NCI-H1417 treated with DMSO at 0.1 percent for 48 hours (cell line): Measurements from ENCODE around the gene ACSM5.
"Not testable (repeated sequence)": the region's sequence is repeated elsewhere in the genome, so short reads cannot be mapped to it uniquely, and the experiment has no call there.

Source experiments
- DNase-seq: peaks from one replicate; lab custom pipeline; 2025; lab: John Stamatoyannopoulos, UW

ACSM5 gene

DNA sequence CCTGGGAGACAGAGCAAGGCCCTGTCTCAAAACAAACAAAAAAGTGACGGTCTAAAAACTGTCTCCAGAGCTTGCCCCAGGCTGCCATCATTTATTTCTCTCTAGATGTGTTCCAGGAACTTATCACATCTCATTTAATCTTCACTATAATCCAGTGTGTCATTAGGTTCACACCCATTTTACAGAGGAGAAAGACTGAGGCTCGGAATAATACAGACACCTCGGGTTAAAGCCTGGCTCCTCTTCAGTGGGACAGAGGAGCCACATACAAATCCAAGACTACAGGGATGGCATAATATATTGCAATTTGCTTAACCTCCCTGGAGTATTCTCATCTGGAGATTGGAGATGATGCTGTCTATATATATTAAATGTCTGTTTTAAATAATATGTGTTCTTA, 10.7 kb upstream of the ACSM5 start:
- no peak for DNase-seq

DNA sequence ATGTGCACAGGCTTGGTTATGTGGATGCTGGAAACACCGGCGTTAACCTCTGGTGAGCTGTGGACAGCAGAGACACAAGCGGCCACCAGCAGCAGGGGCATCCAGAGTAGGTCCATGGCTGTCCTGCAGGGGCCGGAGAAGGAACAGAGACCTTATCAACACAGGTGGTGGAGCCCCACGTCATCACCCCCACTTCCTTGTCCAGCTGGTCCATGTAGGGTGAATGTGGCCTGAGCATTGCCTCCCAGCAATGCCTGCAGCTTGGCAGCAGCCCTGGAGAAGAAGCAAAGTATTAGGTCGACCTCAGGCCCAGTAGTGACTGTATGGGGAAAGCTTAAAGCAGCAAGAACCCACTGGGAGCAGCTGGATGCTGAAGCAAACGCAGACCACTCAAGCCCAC, 10.1 kb upstream of the ACSM5 start:
- no peak for DNase-seq

DNA sequence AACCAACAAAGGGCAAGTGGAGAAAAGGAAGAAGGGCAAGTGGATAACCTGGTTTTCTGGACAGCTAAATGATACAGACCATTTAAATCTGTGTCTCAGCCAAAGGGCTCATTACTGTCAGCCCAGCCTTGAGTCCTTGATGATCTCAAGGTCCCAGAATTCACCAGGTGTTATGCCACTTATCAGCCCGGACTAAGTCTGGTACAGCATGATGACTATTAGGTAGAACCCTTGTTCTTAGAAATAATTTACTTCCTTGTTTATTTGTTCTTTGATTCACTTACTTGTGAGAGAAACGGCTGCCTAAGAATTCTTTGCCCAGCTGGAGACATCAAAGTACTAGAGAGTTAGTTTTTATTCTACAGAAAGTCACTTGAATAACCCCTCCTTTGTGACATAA, 8.3 kb upstream of the ACSM5 start:
- DNase-seq, result no peak

DNA sequence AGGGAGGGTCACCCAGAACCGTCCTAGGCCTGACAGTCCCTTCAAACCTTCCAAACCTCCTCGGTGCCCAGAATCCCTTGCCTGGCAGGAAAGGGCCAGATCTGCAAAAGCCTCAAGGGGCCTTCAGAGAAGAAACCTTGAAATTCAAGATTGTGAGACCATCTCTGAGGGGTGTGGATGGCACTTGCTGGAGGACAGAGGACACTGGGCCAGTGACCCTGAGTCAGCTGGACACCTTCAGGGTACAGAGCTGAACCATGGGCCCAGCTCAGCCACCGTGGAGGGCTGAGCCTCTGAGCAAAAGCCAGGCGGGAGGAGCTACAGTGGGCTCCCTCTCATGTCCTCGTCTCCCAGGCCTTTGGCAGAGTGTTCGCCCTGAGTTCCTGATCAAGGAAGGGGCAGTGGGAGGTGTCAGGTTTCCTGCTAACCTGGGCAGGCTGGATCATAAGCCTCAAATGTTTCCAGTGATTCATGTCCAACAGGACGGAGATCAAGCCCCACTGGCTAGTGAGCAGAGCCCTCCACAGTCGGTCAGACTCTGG, 7.8 kb upstream of the ACSM5 start:
- DNase-seq, result no peak

DNA sequence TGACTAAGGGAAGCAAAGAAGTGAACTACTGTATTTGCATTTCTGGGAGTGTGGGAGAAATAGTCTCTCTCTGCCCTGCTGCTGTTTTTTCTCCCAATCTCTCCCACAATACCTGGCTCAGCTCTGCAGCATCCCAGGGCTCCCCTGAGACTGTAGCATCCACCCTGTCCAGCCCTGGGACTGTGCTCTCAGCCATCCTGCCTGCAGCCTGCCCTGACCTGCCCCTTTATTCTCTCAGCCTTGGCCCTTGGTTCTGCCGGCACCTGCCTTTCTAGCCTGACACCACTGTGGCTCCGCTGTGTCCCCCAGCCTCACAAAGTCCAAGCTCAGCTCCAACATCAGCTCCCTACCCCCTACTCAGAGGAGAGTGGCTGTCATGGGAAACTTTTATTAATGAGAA, 6.7 kb upstream of the ACSM5 start:
- DNase-seq, result no peak

DNA sequence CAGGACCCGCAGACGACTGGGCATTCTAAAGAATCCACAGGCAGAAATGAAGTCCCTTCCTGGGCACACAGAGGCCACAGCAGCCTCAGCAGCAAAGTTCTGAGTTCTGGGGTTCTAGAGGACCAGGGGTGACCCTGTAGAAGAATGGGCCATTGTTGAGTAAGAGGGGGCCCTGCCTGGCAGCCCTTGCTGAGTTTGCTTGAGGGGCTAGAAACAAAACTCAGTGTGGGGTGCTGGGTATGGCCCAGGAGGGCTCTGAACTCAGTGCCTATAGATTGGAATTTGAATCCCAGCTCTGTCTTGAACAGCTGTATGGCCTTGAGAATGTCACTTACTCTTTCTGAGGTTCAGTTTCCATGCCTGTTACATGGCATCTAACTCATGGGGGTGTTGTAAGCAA, 4.7 kb upstream of the ACSM5 start, which contains the start of gene PDILT:
TSS of gene PDILT (minus strand) at position 101 of the 400 bp plus-strand sequence. CDS start 5,437 bp downstream, outside the sequence.
- DNase-seq, result no peak

DNA sequence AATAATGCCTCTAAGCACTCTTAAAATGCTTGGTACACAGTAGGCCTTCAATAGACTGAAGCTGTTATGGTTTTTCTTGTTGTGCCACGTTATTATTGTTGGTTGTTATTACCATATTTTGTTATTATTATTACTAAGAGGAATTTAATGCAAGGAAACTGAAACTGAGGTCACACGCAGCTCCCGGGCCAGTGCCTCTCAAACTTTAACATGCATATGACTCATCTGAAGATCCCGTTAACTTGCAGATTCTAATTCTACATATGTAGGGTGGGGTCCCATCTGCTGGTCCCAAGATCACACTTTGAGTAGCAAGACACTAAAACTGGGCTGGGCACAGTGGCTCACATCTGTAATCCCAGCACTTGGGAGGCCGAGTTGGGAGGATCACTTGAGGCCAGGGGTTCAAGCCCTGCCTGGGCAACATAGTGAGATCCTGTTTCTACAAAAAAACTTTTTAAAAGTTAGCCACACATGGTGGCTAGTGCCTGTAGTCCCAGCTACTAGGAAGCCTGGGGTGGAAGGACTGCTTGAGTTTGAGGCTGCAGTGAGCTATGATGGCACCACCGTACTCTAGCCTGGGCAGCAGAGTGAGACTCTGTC, 888 bp downstream of the ACSM5 start:
- DNase-seq, result no peak

DNA sequence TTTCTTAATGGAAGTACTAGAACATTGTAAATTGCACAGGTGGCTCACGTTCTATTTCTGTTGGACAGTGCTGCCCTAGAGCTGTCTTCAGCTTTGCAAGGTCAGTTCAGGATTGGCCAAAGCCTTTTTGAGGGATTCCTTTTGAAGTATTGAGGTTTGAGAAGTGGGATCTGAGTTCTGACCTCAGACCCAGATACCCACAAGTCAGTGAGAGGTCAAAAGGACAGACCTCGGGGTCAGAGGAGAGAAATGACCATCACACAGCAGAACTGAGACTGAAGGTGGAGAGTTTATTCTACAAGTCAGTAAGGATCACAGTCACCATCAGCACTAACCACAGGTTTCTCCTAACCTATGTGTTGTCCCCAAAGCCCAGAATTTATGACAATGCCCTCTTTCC, 1.7 kb downstream of the ACSM5 start:
- no peak for DNase-seq

DNA sequence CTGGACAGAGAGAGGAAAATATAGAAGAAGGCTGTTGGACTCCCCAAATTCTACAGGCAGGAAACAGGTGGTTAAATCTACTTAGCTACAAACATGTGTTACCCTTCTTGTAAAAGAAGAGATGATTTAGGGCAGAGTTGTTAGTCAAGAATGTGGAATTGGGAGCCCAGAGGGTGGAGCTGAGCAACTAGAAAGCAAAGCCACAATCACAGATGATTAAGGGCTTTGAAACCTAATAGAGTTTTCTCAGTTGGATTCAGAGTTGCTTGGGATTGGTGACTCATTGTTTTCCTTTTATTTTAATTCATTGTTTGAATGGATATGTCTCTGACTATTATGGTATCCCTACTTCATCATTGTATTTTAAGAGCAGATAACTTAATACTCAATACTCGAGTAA, 6.2 kb downstream of the ACSM5 start:
- DNase-seq, result no peak

DNA sequence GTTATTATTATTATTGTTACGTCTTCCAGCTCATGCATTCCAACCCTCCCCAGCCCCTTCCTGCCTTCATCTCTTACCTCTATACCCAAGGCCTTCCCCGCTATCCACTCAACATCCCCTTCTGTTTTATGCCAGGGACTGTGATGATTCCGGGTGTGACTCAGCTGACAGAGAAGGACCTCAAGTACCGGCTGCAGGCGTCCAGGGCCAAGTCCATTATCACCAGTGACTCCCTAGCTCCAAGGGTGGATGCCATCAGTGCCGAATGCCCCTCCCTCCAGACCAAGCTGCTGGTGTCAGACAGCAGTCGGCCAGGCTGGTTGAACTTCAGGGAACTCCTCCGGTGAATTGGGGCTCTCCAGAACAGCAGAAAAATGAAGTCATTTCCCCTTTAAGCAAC, 9.8 kb downstream of the ACSM5 start:
- DNase-seq, result not testable (repeated sequence)

DNA sequence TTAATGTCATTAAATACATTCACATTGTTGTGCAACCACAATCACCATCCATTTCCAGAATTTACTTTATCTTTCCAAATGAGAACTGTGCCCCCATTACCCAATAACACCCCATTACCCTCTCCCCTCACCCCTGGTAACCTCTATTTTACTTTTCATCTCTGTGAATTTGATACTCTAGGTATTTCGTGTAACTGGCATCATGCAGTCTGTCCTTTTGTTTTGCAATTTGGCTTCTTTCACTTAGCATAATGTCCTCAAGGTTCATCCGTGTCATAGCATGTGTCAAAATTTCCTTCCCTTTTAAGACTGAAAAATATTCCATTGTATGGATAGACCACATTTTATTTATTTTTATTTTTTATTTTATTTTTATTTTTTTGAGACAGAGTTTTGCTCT, 12.4 kb downstream of the ACSM5 start:
- DNase-seq, result not testable (repeated sequence)

DNA sequence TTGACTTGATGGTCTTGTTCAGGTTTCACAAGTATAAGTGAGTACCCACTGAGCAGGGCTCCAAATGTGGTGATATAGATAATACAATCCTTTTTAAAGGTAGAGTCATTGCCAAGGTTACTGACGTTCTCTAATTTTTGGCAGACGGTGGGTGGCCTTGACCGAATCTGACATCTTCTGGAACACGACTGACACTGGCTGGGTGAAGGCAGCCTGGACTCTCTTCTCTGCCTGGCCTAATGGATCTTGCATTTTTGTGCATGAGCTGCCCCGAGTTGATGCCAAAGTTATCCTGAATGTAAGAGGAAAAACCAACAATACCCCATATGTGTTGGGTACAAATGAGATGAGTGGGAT, 14.4 kb downstream of the ACSM5 start:
- not testable (repeated sequence) for DNase-seq

DNA sequence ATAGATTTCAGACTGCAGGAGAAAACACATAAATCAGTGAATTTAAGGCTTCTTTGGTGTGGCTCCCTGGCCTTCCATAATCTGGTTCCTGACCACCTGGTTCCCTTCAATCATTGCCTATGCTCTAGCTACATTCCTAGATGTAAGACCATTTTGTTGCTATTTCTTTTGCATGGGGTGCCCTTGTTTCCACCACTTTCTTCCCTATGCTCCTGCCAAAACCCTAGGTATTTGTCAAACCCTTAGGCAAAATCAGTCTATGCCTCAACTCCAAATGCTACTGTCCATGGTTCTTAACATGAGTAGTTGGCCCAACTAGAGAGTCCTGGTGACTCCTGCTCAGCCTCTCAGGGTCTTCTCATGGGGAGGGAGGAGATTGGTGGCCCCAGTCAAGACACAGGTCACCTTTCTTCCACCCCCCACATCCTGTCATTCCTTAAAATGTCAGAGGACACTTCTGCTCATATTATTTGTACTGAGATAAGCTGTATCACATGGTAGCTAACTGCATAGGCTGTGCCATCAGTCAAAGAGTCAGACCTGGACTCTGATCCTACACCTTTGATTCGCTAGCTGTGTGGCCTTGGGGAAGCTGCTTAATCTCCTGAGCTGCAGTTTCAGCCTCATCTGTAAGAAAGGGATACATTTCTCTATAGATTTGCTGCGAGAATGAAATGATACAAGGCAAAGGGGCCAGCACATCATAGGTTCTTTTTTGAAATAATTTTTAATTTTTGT, 15.0 kb downstream of the ACSM5 start:
- no peak for DNase-seq

DNA sequence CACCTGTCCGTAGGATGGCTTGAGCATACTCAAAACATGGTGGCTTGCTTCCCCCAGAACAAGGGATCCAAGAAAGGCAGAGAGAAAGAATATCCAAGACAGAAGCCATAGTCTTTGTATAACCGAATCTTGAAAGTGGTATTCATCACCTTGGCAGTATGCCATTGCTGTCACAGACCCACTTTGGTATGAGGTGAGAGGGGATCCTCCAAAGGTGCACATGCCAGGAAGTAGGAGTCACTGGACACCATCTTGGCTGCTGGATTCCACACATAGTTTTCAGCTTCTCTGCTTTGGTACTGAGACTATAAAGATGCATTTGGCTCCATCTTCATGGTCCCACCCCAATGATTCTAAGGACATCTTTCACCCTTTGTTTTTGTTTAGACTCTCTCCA, 18.1 kb downstream of the ACSM5 start:
- not testable (repeated sequence) for DNase-seq

DNA sequence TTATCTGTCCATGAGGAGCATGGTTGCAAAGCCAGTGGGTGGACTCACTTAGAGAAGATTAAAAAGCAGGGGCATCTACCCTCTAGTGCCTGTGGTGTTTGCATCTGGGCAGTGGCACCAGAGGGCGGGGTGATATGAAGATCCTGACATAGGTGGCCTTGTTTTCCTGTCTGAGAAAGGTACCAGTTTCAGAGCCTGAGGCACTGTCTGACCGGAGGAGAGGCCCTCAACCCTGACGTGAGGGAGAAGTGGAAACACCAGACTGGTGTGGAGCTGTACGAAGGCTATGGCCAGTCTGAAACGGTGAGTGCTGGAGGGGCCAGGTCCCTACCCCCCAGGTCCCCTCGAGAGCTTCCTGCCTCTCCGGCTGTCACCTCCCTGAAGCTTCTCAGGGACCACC, 20.2 kb downstream of the ACSM5 start:
- not testable (repeated sequence) for DNase-seq

DNA sequence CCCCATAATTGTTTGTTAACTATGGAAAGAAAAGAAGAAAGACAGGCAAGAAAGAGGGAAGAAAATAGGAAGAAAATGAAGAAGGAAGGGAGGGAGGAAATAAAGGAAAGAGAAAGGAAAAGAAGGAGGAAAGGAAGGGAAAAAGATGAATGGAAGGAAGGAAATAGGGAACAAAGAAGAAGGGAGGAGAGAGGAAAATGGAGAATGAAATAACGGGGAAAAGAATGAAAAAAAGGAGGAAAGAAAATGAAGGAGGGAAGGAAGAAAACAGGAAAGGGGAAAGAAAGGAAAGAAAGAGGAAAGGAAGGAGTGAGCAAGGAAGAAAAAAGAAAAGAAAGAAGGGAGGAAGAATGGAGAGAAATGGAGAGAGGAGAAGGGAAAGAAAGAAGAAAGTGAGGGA, 21.1 kb downstream of the ACSM5 start:
- not testable (repeated sequence) for DNase-seq

DNA sequence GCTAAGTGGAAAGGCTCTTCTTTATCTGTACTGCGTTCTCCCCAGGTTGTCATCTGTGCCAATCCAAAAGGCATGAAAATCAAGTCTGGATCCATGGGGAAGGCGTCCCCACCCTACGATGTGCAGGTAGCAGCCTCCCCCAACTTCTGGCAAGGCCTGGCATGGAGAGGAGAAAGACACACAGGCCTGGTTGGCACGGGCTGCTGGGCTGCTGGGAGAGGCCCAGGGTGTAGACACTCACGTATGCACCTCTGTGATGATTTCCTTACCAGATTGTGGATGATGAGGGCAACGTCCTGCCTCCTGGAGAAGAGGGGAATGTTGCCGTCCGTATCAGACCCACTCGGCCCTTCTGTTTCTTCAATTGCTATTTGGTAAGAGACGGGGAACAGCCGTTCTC, 21.6 kb downstream of the ACSM5 start:
- DNase-seq, result no peak

DNA sequence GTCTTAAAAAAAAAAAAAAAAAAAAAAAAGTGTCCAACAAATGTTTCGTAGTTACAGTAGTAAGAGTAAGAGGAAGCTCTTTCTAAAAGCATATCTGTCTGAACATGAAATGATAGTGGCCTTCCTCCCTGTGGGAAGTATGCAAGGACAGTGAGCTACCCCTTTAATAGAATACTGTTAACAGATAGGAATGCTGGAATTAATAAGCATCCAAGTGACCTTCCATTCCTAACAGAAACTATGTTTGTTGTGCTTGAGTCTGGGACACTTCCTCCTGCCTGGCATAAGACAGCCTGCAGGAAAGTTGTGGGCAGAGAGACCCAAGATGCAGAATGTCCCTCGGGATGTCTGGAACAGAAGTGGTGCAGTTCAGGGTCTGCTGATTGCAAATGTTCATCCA, 29.6 kb downstream of the ACSM5 start:
- DNase-seq, result not testable (repeated sequence)

DNA sequence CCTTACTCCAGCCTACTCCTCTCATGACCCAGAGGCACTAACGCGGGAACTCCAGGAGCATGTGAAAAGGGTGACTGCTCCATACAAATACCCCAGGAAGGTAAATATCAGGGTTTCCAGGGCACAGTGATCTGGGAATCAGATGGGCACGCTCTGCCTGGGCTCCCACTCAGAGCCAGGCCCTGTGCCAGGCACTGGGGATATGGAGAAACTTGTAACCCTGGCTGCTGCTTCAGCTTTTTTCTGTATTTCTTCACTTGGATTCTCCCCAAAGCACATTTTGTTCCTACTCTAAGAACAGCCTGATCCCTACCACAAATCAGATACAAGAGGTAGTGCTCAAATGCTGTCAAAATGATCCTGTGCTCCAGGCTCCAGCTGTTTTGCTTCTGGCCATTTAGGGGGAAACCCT, 30.5 kb downstream of the ACSM5 start:
- not testable (repeated sequence) for DNase-seq

DNA sequence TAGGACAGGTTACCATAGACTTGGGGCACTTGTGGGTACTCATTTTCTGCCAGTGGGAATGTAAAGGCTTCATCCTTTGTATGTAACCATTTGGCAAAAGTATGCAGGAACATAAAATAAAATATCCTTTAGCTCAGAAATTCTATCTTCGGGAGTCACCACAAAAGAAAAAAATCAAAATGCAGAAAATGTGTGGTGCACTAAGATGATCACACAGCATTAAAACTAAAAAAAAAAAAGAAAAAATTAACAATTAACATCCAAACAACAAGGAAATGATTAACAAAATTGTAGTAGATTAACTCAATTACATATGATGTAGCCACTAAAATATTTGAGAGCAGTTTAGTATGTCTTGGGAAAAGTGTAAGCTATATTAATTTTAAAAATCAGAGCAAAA, 31.4 kb downstream of the ACSM5 start:
- not testable (repeated sequence) for DNase-seq

DNA sequence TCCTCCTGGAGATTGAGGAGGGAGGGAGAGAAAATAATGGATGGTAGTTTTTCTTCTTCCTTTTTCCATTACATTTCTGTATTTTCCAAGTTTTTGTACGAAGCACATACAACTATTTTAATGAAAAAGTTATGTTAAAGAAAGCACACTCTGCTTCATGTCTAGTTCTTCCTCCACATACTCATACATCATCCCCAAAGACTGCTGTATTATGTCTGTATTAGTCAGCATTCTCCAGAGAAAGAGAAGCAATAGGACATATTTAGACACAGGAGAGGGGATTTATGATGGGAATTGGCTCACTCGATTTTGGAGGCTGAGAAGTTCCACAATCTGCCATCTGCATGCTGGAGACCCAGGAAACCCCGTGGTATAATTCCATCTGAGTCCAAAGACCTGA, 31.9 kb downstream of the ACSM5 start:
- DNase-seq, result no peak

DNA sequence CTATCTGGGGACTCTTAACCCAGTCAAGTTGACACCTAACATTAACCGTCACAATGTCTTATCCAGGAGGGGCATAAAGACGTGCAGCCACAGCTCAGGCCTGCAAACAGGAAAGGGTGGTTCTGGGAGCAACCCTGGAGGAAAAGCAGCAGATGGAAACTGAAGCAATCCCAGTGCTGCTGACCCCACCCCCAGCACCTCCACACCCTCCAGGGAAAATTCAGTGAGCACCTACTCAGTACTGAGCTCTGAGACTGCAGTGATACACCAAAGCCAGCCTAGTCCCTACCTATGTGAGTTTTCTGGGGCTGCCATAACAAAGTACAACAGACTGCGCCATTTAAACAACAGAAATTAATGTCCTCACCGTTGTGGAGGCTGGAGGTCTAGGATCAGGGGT, 32.5 kb downstream of the ACSM5 start:
- DNase-seq, result not testable (repeated sequence)

DNA sequence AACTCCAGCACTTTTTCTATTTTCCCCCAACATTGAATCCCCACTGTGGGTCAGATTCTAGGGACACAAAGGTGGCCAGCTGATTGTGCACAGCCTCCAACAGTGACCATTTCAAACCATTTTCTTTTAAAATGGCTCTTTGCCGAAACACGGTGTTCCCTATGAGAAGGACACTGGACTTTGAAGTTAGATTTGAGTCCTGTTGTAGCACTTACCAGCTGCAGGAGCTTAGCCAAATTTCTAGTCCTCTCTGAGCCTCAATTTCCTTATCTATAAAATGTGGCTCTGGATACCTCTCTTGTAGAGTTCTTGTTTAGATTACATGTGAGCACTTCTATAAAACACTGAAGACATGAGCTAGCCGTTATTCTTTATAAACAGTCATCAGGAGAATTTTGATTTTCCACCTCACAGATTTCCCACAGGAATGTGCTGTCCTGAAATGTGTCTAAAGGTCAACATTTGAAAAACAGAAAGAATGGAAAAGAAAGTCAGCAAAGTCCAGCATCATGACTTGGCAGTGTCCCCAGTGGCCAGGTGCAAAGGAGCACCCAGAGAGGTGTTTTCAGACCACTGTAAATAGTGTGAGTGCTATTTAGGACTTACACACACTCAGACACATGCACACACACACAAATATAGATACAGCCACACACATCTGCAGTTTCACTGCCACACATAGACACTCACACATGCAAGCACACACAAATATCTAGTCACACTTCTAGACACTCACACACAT, 37.5 kb downstream of the ACSM5 start:
- DNase-seq, result not testable (repeated sequence)
